ENCODE results near the gene CMTM2.

- TF ChIP-seq CTCF (IDR thresholded peaks at IDR 0.05) (peak; percentile 79 to 91 (median 88)), POLR2A (IDR thresholded peaks at IDR 0.05) (no peak)
These were observed 29.2 kb downstream of the CMTM2 start for GRCh38 chr16:66608241-66609138.
